ENCODE results near the gene ACO2. TPM values are rescaled to one million over a fixed set of nuclear protein-coding genes. Genes with fewer than 3 reads are reported as not detected.

The ACO2 gene
- total and polyA plus RNA-seq, 10 of the 15 experiments (the other 5 are each of a cell fraction or from before 2014, with no cell fraction given): 21.4 to 214 (median 88.5) TPM

- no peak for TF ChIP-seq GATAD2B (conservative IDR thresholded peaks at IDR 0.05; ENCODE audit: low read depth)
- TF ChIP-seq GABPA (IDR thresholded peaks at IDR 0.05; ENCODE audit: low read depth): no peak
- TF ChIP-seq MXI1 (IDR thresholded peaks at IDR 0.05; ENCODE audit: low read depth, low read length): no peak
- peak; percentile 20 for TF ChIP-seq POLR2AphosphoS2 (IDR thresholded peaks at IDR 0.05; ENCODE audit: low read depth, low read length)
- peak; percentile 63 for TF ChIP-seq POLR2A (IDR thresholded peaks at IDR 0.05; ENCODE audit: low read depth, low read length)
- no peak for TF ChIP-seq SUZ12 (IDR thresholded peaks at IDR 0.05; ENCODE audit: unreplicated experiment)
- TF ChIP-seq RAD51 (IDR thresholded peaks at IDR 0.05): no peak
- no peak for TF ChIP-seq BHLHE40 (IDR thresholded peaks at IDR 0.05; ENCODE audit: borderline replicate concordance in 1 of 2, low read depth in 2 of 2, low read length in 1 of 2)
- TF ChIP-seq STAT1 (conservative IDR thresholded peaks at IDR 0.05): no peak
- TF ChIP-seq NFIC (IDR thresholded peaks at IDR 0.05; ENCODE audit: low read depth, low read length): no peak
- no peak for TF ChIP-seq RELA (IDR thresholded peaks at IDR 0.05; ENCODE audit: borderline replicate concordance, partially characterized antibody)
These were observed 54.7 kb downstream of the ACO2 start (continued) for GRCh38 chr22:41523464-41524221.

DNA sequence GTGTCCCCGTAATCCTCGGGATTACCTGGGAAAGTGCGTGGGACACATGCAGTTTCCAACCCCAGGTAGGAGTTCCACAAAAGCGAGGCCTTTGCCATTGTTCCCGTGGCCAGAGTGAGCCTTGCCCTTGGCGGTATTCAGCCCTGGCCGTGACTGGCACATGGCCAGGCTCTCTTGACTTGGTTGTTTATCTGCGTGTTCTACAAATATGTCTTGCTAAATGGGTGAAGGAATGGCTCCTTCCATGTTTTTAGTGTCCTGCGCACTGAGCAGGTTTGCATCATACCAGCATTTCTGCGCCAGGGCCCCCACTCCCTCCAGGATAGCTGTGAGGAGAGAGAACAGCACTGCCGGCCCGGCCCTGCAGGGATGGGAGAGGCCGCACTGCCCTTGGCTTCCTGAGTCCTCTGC, 55.3 kb downstream of the ACO2 start:
- no peak for ATAC-seq
- Histone ChIP-seq H3K27ac (ENCODE audit: control insufficient read depth, insufficient read depth) (no peak overlapping the region), H3K9ac (ENCODE audit: control insufficient read depth, insufficient read depth, low read length) (no peak overlapping the region), H3K79me2 (ENCODE audit: control insufficient read depth, insufficient read depth, low read length) (no peaks in the 10 kb centered on the region), H3K36me3 (ENCODE audit: control insufficient read depth in 2 of 2, insufficient read depth in 2 of 2, low read length in 1 of 2) (peaks cover 40 to 54% of the 10 kb centered on the region in 2 experiments; a peak in 3 of 4 replicates), H3K27me3 (replicated peaks in 1 of 2; ENCODE audit: control insufficient read depth in 2 of 2, insufficient read depth in 2 of 2, low read length in 1 of 2) (no peaks in the 10 kb centered on the region), H2AFZ (ENCODE audit: control insufficient read depth, low read depth, low read length) (no peak overlapping the region), H3K9me3 (replicated peaks; ENCODE audit: control insufficient read depth, insufficient read depth, low read length) (no peaks in the 10 kb centered on the region), H3K4me1 (ENCODE audit: control insufficient read depth, insufficient read depth, low read length) (no peaks in the 10 kb centered on the region), H3K4me3 (no peak overlapping the region), H4K20me1 (ENCODE audit: control insufficient read depth, insufficient read depth) (no peaks in the 10 kb centered on the region), H3K4me2 (ENCODE audit: control insufficient read depth, insufficient read depth) (no peak overlapping the region)
- BruUV-seq (replicated peaks): no TSS peak
- ChIA-PET RAD21 (ENCODE audit: unreplicated experiment) (interaction anchor here (2.4 kb wide), 1 partner anchor 120 kb away, joined by 15 read pairs; no protein-coding TSS in a partner anchor), POLR2A (interaction anchor here (0.6 kb wide), 1 partner anchor 14 kb away, joined by 3 read pairs; no protein-coding TSS in a partner anchor), CTCF (interaction anchor here (0.6 to 7.3 kb wide), 3 partner anchors 11 to 119 kb away, joined by 3 to 105 read pairs (median 4); no protein-coding TSS in a partner anchor), SMC1A (ENCODE audit: uncharacterized antibody, unreplicated experiment) (interaction anchor here (3.4 kb wide), 1 partner anchor 121 kb away, joined by 27 read pairs; no protein-coding TSS in a partner anchor)
- DNase-seq (ENCODE audit: low read depth, low spot score): no peak
- no peak for FAIRE-seq
- intact Hi-C loops (cut with micrococcal nuclease; ENCODE audit: unreplicated experiment): no loop called here
- in situ Hi-C loops (cut with MboI): no loop called here
- WGBS (ENCODE audit: insufficient coverage, insufficient replicate concordance, low lambda C conversion rate, missing lambda C conversion rate): 84% methylated on average over 13 of the region's 13 CpGs
- TF ChIP-seq WRNIP1 (IDR thresholded peaks at IDR 0.05; ENCODE audit: borderline replicate concordance, low read depth, low read length) (no peak), POLR2A (IDR thresholded peaks at IDR 0.05; ENCODE audit: low read depth, low read length) (0 out of 2 replicates have a peak, but pooled peaks have one; percentile 11)

Measured in GM12878 (cell line).